Liver (tissue), 3 donors: Measurements from ENCODE around the gene CDK5RAP2.

Experiments used
- CTCF ChIP-seq: fragments of 150-350 bp; IDR thresholded peaks from 2 replicates; pipeline ENCODE4 v1.5.1; 2017; ENCODE audit warnings: improper control_type of control experiment, low read depth, low read length; ENCODE audit not compliant: missing input control
- FOXA1 ChIP-seq: IDR thresholded peaks from 2 replicates; pipeline ENCODE4 v1.6.1; 2016; ENCODE audit warnings: antibody characterized with exemption
- HNF4G ChIP-seq: IDR thresholded peaks from 2 replicates; pipeline ENCODE4 v1.6.1; 2016; ENCODE audit warnings: antibody characterized with exemption
- REST ChIP-seq: IDR thresholded peaks from 2 replicates; pipeline ENCODE4 v1.6.1; 2016; ENCODE audit warnings: antibody characterized with exemption, mild to moderate bottlenecking
- ZBTB33 ChIP-seq: IDR thresholded peaks from 2 replicates; pipeline ENCODE4 v1.6.1; 2016; ENCODE audit warnings: antibody characterized with exemption
- donor health status: healthy.
- donor health status: healthy.

GRCh38 chr9:120410925-120411501 lies 169.0 kb downstream of the CDK5RAP2 start:
- TF ChIP-seq CTCF (no peak), REST (no peak), HNF4G (no peak), ZBTB33 (no peak), FOXA1 (no peak)
